ENCODE results near the gene CNTNAP4. TPM values are rescaled to one million over a fixed set of nuclear protein-coding genes. Genes with fewer than 3 reads are reported as not detected.

CNTNAP4 gene
- total and polyA plus RNA-seq, 9 donors, result 7.1 to 16.0 (median 9.0) TPM

DNA sequence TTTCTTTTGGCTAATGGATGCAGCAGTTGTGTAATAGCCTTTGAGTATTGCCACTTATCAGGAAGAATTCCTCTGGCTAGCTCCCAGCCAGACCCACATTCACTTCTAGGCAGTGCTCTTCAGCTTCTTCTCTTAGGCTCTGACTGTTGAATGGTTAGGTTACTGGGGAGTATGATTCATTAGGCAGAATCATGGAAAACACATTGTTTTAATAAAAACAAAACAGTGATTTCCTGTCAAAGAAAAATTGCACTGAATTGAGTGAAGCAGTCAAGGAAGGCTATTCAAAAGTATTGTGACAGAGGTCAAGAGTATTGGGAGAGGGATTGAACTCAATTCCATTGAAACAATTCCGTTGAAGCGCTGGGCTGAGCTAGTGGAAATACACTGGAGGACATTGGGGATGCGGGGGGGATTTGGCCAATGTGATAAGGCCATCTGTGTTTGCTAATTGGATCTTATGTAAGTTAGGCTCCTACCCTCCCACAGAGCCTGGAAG lies 68.0 kb downstream of the CNTNAP4 start:
- peak; percentile 61 for DNase-seq
- WGBS (ENCODE audit: insufficient coverage), result no CpG with 5 or more reads among the region's 3 CpGs

DNA sequence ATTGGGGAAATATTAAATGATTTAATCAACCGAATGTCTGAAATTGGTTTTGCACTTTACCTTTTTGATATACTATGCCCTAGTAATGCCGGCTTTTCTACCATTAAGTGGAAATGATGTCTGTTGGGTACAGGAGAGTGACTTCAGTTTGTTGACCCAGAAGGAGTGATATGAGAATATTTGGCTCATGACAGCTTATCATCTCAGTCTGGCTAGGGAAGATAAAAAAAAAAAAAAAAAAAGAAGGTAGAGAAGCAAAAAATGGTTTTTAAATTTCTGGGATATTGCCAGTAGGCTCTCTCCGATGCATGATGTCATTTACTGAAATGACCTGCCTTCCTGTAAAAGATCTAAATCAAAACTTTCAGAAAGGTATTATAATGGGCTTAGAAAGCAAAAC lies 69.0 kb downstream of the CNTNAP4 start:
- Histone ChIP-seq H3K4me1 (ENCODE audit: control insufficient read depth, insufficient read depth, low read length) (no peaks in the 10 kb centered on the region), H3K27me3 (ENCODE audit: control insufficient read depth, insufficient read depth, low read length) (no peaks in the 10 kb centered on the region), H3K4me3 (ENCODE audit: low read length) (no peak overlapping the region), H3K27ac (ENCODE audit: low read length) (no peak overlapping the region), H3K9me3 (replicated peaks; ENCODE audit: control insufficient read depth, low read depth, low read length) (no peaks in the 10 kb centered on the region), H3K36me3 (ENCODE audit: control insufficient read depth, insufficient read depth, low read length) (no peaks in the 10 kb centered on the region)
- no peak for DNase-seq
- WGBS (ENCODE audit: insufficient coverage), result no CpG with 5 or more reads among the region's 3 CpGs

More for the DNA sequence above, 68.0 kb downstream of the CNTNAP4 start:
- no peak overlapping the region for H3K27ac ChIP-seq (ENCODE audit: low read length)
- H3K4me3 ChIP-seq (ENCODE audit: low read length), result no peak overlapping the region
- H3K27me3 ChIP-seq (ENCODE audit: control insufficient read depth, insufficient read depth, low read length), result no peaks in the 10 kb centered on the region
- no peaks in the 10 kb centered on the region for H3K4me1 ChIP-seq (ENCODE audit: control insufficient read depth, insufficient read depth, low read length)
- H3K9me3 ChIP-seq (replicated peaks; ENCODE audit: control insufficient read depth, low read depth, low read length), result no peaks in the 10 kb centered on the region
- H3K36me3 ChIP-seq (ENCODE audit: control insufficient read depth, insufficient read depth, low read length), result no peaks in the 10 kb centered on the region

DNA sequence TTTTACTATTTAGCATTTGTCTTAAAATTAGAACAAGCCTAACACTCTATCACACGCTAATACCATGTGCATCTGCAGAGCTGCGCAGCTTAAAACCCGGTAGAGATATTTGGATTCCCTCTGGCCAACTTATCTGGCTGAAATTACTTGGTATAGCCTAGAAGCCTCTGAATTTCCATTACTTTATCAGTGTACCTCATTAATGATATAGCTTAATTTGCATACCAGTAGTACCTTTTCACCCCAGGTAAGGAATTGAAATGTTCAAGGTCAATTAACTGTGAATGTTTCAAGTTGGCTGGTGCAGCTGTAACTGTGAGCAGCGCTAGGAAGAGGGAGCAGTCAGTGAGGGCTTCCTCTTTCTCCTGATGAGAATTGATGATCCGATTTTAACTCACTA lies 74.2 kb downstream of the CNTNAP4 start:
- Histone ChIP-seq H3K27ac (ENCODE audit: low read length) (no peak overlapping the region), H3K36me3 (ENCODE audit: control insufficient read depth, insufficient read depth, low read length) (no peaks in the 10 kb centered on the region), H3K27me3 (ENCODE audit: control insufficient read depth, insufficient read depth, low read length) (no peaks in the 10 kb centered on the region), H3K4me1 (ENCODE audit: control insufficient read depth, insufficient read depth, low read length) (no peaks in the 10 kb centered on the region), H3K9me3 (replicated peaks; ENCODE audit: control insufficient read depth, low read depth, low read length) (no peaks in the 10 kb centered on the region), H3K4me3 (ENCODE audit: low read length) (no peak overlapping the region)
- no peak for DNase-seq
- WGBS (ENCODE audit: insufficient coverage), result 86% methylated on average over 1 of the region's 5 CpGs

DNA sequence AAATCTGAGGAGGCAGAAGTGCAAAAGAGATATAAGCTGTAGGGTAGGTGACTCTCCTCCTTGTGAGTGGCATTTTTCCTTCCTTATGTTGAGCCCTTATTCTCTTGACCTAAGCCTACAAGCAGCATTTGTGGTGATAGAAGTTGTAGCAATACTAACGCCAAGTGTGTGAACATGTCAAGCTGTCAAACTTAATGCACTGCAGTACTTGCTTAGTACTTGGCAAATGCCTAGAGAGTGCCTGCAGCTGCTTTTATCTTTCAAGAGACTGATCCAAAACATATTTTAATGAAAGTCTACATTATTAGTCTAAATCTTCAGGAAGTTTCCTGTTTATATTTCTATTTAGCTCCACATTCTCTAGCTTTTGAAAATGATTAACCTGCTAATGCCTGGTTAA lies 83.2 kb downstream of the CNTNAP4 start:
- peak; percentile 21 for DNase-seq
- Histone ChIP-seq H3K27ac (ENCODE audit: low read length) (no peak overlapping the region), H3K36me3 (ENCODE audit: control insufficient read depth, insufficient read depth, low read length) (no peaks in the 10 kb centered on the region), H3K4me1 (ENCODE audit: control insufficient read depth, insufficient read depth, low read length) (no peaks in the 10 kb centered on the region), H3K4me3 (ENCODE audit: low read length) (no peak overlapping the region), H3K27me3 (ENCODE audit: control insufficient read depth, insufficient read depth, low read length) (no peaks in the 10 kb centered on the region), H3K9me3 (replicated peaks; ENCODE audit: control insufficient read depth, low read depth, low read length) (no peaks in the 10 kb centered on the region)
- 50% methylated on average over 1 of the region's 1 CpG for WGBS (ENCODE audit: insufficient coverage)

DNA sequence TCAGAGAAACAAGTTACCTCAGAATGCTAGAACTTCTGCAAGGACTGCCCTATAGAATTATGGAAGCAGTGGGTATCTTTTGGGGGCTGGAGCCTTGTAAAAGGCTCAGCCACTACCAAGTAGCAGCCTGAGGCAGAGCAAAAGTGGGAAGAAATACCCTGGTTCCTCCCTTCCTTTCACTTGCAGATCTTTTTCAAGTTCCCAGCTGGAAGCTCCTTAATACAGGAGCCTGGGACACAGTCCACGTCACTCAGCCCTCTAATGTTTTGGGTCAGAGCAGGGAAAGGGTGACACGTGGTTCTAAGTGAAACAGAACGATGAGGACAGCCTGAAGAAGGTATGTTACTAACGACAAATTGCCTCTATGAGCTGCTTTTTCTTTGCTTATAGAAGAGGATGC lies 93.1 kb downstream of the CNTNAP4 start:
- Histone ChIP-seq H3K4me3 (ENCODE audit: low read length) (no peak overlapping the region), H3K36me3 (ENCODE audit: control insufficient read depth, insufficient read depth, low read length) (no peaks in the 10 kb centered on the region), H3K27ac (ENCODE audit: low read length) (no peak overlapping the region), H3K4me1 (ENCODE audit: control insufficient read depth, insufficient read depth, low read length) (no peaks in the 10 kb centered on the region), H3K9me3 (replicated peaks; ENCODE audit: control insufficient read depth, low read depth, low read length) (no peaks in the 10 kb centered on the region), H3K27me3 (ENCODE audit: control insufficient read depth, insufficient read depth, low read length) (no peaks in the 10 kb centered on the region)
- no peak for DNase-seq
- WGBS (ENCODE audit: insufficient coverage), result 33% methylated on average over 1 of the region's 4 CpGs

DNA sequence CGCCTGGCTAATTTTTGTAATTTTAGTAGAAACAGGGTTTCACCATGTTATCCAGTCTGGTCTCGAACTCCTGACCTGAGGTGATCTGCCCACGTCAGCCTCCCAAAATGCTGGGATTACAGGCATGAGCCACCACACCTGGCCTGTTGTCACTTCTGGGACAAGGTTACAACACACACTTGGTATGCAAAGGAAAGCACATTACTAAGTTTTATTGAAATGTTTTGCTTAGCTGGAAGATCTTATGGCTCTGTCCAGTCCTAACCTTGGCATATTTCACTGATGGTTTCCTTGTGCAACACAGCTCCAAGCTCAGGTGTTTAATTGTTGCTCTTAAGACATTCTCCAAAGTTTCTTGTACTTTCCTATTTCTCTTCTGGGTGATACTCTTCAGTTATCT lies 94.2 kb downstream of the CNTNAP4 start:
- 87% methylated on average over 3 of the region's 3 CpGs for WGBS (ENCODE audit: insufficient coverage)
- H3K36me3 ChIP-seq (ENCODE audit: control insufficient read depth, insufficient read depth, low read length), result no peaks in the 10 kb centered on the region

DNA sequence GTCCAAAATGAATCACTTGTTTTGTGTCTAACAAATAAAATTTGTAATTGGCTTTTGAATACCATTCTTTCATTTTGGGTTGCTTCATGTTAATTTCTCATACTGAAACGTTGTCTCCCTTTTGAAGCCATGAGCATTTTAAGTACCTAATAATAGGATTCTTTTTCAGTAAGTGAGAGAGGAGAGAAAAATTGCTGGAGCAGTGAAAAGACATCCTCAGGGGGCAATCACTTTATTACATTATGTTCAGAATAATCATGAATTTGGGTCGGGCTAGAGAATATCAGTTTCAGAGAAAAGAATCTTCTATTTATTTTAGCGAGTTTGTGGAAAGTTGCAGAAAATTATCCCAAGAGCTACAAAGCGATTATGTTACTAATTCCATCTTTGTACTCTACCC lies 96.8 kb downstream of the CNTNAP4 start:
- no peaks in the 10 kb centered on the region for H3K9me3 ChIP-seq (replicated peaks; ENCODE audit: control insufficient read depth, low read depth, low read length)
- no peak overlapping the region for H3K27ac ChIP-seq (ENCODE audit: low read length)
- H3K4me1 ChIP-seq (ENCODE audit: control insufficient read depth, insufficient read depth, low read length), result no peaks in the 10 kb centered on the region
- no peak for DNase-seq
- no peak overlapping the region for H3K4me3 ChIP-seq (ENCODE audit: low read length)
- no CpG with 5 or more reads among the region's 4 CpGs for WGBS (ENCODE audit: insufficient coverage)
- no peaks in the 10 kb centered on the region for H3K27me3 ChIP-seq (ENCODE audit: control insufficient read depth, insufficient read depth, low read length)
- no peaks in the 10 kb centered on the region for H3K36me3 ChIP-seq (ENCODE audit: control insufficient read depth, insufficient read depth, low read length)

More for the DNA sequence above, 94.2 kb downstream of the CNTNAP4 start:
- H3K9me3 ChIP-seq (replicated peaks; ENCODE audit: control insufficient read depth, low read depth, low read length), result no peaks in the 10 kb centered on the region
- H3K4me1 ChIP-seq (ENCODE audit: control insufficient read depth, insufficient read depth, low read length), result no peaks in the 10 kb centered on the region
- H3K27ac ChIP-seq (ENCODE audit: low read length), result no peak overlapping the region
- no peaks in the 10 kb centered on the region for H3K27me3 ChIP-seq (ENCODE audit: control insufficient read depth, insufficient read depth, low read length)
- DNase-seq, result no peak
- no peak overlapping the region for H3K4me3 ChIP-seq (ENCODE audit: low read length)

DNA sequence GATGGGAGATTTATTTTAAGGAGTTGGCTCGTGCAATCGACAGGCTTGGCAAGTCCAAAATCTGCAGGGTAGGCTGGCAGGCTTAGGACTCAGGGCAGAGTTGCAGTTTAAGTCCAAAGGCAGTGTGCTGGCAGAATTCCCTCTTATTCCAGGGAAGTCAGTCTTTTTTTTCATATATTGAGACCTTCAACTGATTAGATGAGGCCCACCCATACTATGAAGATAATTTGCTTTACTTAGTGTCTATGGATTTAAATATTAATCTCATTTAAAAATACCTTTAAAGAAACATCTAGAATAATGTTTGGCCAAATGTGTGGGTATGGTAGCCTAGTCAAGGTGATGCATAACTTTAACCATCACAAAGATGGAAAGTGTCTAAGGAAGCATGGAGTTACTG lies 99.8 kb downstream of the CNTNAP4 start:
- H3K27ac ChIP-seq (ENCODE audit: low read length), result no peak overlapping the region
- DNase-seq, result no peak
- H3K4me1 ChIP-seq (ENCODE audit: control insufficient read depth, insufficient read depth, low read length), result no peaks in the 10 kb centered on the region
- H3K9me3 ChIP-seq (replicated peaks; ENCODE audit: control insufficient read depth, low read depth, low read length), result no peaks in the 10 kb centered on the region
- H3K27me3 ChIP-seq (ENCODE audit: control insufficient read depth, insufficient read depth, low read length), result no peaks in the 10 kb centered on the region
- no peaks in the 10 kb centered on the region for H3K36me3 ChIP-seq (ENCODE audit: control insufficient read depth, insufficient read depth, low read length)
- no peak overlapping the region for H3K4me3 ChIP-seq (ENCODE audit: low read length)
- WGBS (ENCODE audit: insufficient coverage), result no CpG with 5 or more reads among the region's 2 CpGs

DNA sequence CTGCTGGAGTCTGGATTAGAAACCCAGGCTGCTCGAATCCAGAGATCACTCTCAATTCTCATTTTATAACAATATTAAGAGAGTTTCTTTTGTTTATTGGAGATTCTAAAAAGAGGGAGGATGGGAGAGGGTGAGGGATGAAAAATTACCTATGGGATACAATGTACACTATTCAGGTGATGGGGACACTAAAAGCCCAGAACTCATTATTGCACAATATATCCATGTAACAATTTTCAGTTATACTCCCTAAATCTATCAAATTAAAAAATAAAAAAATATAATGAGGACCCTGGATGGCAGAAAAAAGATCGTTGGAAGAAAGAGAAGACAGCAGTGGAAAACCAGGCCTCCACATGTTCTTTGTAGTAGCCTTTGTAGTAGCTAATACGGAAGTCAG lies 100.8 kb downstream of the CNTNAP4 start:
- Histone ChIP-seq H3K4me3 (ENCODE audit: low read length) (no peak overlapping the region), H3K27ac (ENCODE audit: low read length) (no peak overlapping the region), H3K27me3 (ENCODE audit: control insufficient read depth, insufficient read depth, low read length) (no peaks in the 10 kb centered on the region), H3K9me3 (replicated peaks; ENCODE audit: control insufficient read depth, low read depth, low read length) (no peaks in the 10 kb centered on the region), H3K36me3 (ENCODE audit: control insufficient read depth, insufficient read depth, low read length) (no peaks in the 10 kb centered on the region), H3K4me1 (ENCODE audit: control insufficient read depth, insufficient read depth, low read length) (no peaks in the 10 kb centered on the region)
- 54% methylated on average over 2 of the region's 3 CpGs for WGBS (ENCODE audit: insufficient coverage)
- no peak for DNase-seq

DNA sequence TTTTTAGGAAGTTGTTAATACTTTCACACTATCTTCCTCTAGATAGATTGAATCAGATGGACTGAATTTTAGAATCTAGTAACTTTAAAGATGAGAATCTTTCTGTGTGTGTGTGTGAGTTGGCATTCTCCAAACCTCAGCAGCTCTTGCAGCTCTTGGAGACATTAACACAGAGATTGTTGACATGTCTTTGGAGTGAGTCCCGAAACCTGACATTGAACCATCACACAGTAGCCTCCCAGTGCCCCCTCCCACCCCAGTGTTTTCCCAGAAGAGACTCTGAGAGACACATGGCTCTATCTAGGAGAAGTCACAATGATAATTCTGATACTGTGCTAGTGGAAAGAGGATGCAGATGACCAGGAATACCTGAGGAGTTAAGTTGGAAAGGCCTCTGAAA lies 103.9 kb downstream of the CNTNAP4 start:
- Histone ChIP-seq H3K4me1 (ENCODE audit: control insufficient read depth, insufficient read depth, low read length) (no peaks in the 10 kb centered on the region), H3K27ac (ENCODE audit: low read length) (no peak overlapping the region), H3K27me3 (ENCODE audit: control insufficient read depth, insufficient read depth, low read length) (no peaks in the 10 kb centered on the region), H3K36me3 (ENCODE audit: control insufficient read depth, insufficient read depth, low read length) (no peaks in the 10 kb centered on the region), H3K4me3 (ENCODE audit: low read length) (no peak overlapping the region), H3K9me3 (replicated peaks; ENCODE audit: control insufficient read depth, low read depth, low read length) (no peaks in the 10 kb centered on the region)
- no CpG with 5 or more reads among the region's 1 CpG for WGBS (ENCODE audit: insufficient coverage)
- DNase-seq, result no peak

DNA sequence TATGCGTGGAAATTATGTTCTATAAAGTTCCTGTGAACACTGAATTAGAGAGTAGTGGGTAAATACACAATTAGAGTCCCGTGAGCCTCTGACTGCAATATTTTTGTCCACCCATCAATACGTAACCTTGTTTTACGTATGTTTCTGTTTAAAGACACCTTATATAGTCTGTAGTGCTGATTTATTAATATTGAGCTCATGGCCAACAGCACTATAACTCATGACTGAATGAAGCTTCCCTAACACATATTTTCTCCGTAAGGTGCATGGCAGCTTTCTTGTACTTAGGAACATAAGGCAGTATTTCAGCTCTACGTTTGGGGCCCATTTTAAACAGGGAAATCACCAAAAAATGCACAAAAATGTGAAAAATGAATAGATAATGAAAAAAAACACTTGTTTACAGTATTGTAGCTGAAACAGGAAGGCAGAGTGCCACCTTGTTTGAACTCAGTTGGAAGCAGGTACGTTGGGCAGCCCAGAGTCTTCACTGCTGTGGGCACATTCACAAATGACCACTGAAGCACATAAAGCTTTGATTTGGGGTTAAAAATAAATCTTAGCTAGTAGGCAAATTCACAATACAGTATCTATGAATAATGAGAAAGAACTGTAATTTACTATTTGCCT lies 108.5 kb downstream of the CNTNAP4 start:
- 100% methylated on average over 1 of the region's 7 CpGs for WGBS (ENCODE audit: insufficient coverage)
- no peak overlapping the region for H3K27ac ChIP-seq (ENCODE audit: low read length)
- H3K27me3 ChIP-seq (ENCODE audit: control insufficient read depth, insufficient read depth, low read length), result no peaks in the 10 kb centered on the region
- no peaks in the 10 kb centered on the region for H3K4me1 ChIP-seq (ENCODE audit: control insufficient read depth, insufficient read depth, low read length)
- H3K9me3 ChIP-seq (replicated peaks; ENCODE audit: control insufficient read depth, low read depth, low read length), result no peaks in the 10 kb centered on the region
- H3K4me3 ChIP-seq (ENCODE audit: low read length), result no peak overlapping the region
- no peak for DNase-seq
- no peaks in the 10 kb centered on the region for H3K36me3 ChIP-seq (ENCODE audit: control insufficient read depth, insufficient read depth, low read length)

Data from muscle of leg (tissue), 11 donors.